HG02852 (cell line): ENCODE data around the gene PWWP2A.
"Not testable (repeated sequence)": the region's sequence is repeated elsewhere in the genome, so short reads cannot be mapped to it uniquely, and the experiment has no call there.

Experiments used
- ATAC-seq: cut with Tn5 transposase; IDR thresholded peaks from one replicate; pipeline ENCODE4 v1.9.1; 2021; ENCODE audit warnings: mild to moderate bottlenecking, moderate library complexity; ENCODE audit not compliant: unreplicated experiment

The PWWP2A gene

GRCh38 chr5:160079753-160080152, 39.5 kb downstream of the PWWP2A start:
- ATAC-seq: no peak

- ATAC-seq: no peak
Measured at GRCh38 chr5:160076997-160077396, 42.3 kb downstream of the PWWP2A start.

- no peak for ATAC-seq
Measured at GRCh38 chr5:160075073-160075472, 44.2 kb downstream of the PWWP2A start.

GRCh38 chr5:160071916-160072315, 47.3 kb downstream of the PWWP2A start:
- no peak for ATAC-seq

GRCh38 chr5:160071516-160071915, 47.7 kb downstream of the PWWP2A start:
- no peak for ATAC-seq

- not testable (repeated sequence) for ATAC-seq
Measured at GRCh38 chr5:160069120-160069519, 50.1 kb downstream of the PWWP2A start.

GRCh38 chr5:160064995-160065614, 54.1 kb downstream of the PWWP2A start:
- ATAC-seq: no peak

- ATAC-seq: no peak
Measured at GRCh38 chr5:160064417-160064810, 54.8 kb downstream of the PWWP2A start.

GRCh38 chr5:160061770-160062169, 57.5 kb downstream of the PWWP2A start:
- no peak for ATAC-seq

- ATAC-seq: no peak
Measured at GRCh38 chr5:160060001-160060400, 59.2 kb downstream of the PWWP2A start.

- ATAC-seq: no peak
Measured at GRCh38 chr5:160057256-160057655, 62.0 kb downstream of the PWWP2A start.

- ATAC-seq: no peak
Measured at GRCh38 chr5:160054831-160055230, 64.4 kb downstream of the PWWP2A start.

- no peak for ATAC-seq
Measured at GRCh38 chr5:160054047-160054446, 65.2 kb downstream of the PWWP2A start.

- ATAC-seq: no peak
Measured at GRCh38 chr5:160049099-160049498, 70.2 kb downstream of the PWWP2A start.

- ATAC-seq: no peak
Measured at GRCh38 chr5:160048131-160048530, 71.1 kb downstream of the PWWP2A start.

GRCh38 chr5:160047423-160047822, 71.8 kb downstream of the PWWP2A start:
- ATAC-seq: no peak

- no peak for ATAC-seq
Measured at GRCh38 chr5:160044967-160045366, 74.3 kb downstream of the PWWP2A start.

- ATAC-seq: no peak
Measured at GRCh38 chr5:160044391-160044804, 74.9 kb downstream of the PWWP2A start.

- no peak for ATAC-seq
Measured at GRCh38 chr5:160042671-160043070, 76.6 kb downstream of the PWWP2A start.
